Kidney glomerular epithelial cell (primary cell): ENCODE results near the gene LITAF.
A peak's percentile ranks its signal among the peaks of the same experiment; 100 is the strongest.

Source experiments
- DNase-seq: peaks from one replicate; lab custom pipeline; 2025; lab: John Stamatoyannopoulos, UW

The LITAF gene

GRCh38 chr16:11586856-11587642 is at the start of gene LITAF:
Gene LITAF, minus strand, starts transcription at chr16:11586919. Its CDS starts 30,189 bp downstream, at chr16:11556730.
- no peak for DNase-seq

GRCh38 chr16:11636172-11636721 is 49.5 kb upstream of the LITAF start:
- no peak for DNase-seq

- DNase-seq: no peak
Measured at GRCh38 chr16:11635679-11636171, 49.0 kb upstream of the LITAF start.

GRCh38 chr16:11635113-11635652 is 48.5 kb upstream of the LITAF start:
- no peak for DNase-seq

GRCh38 chr16:11634312-11634711 is 47.6 kb upstream of the LITAF start:
- DNase-seq: no peak

- no peak for DNase-seq
Measured at GRCh38 chr16:11633113-11633512, 46.4 kb upstream of the LITAF start.

- peak; percentile 67 for DNase-seq
Measured at GRCh38 chr16:11632455-11632939, 45.8 kb upstream of the LITAF start.

- no peak for DNase-seq
Measured at GRCh38 chr16:11631214-11631613, 44.5 kb upstream of the LITAF start.

GRCh38 chr16:11630768-11631056 is 44.0 kb upstream of the LITAF start:
- no peak for DNase-seq

GRCh38 chr16:11630046-11630767 is 43.5 kb upstream of the LITAF start:
- DNase-seq: no peak

- peak; percentile 24 for DNase-seq
Measured at GRCh38 chr16:11629071-11630030, 42.6 kb upstream of the LITAF start.

- peak; percentile 66 for DNase-seq
Measured at GRCh38 chr16:11627822-11628457, 41.2 kb upstream of the LITAF start.

- no peak for DNase-seq
Measured at GRCh38 chr16:11627292-11627663, 40.6 kb upstream of the LITAF start.

- DNase-seq: no peak
Measured at GRCh38 chr16:11626657-11627291, 40.1 kb upstream of the LITAF start.

GRCh38 chr16:11625769-11626168 is 39.0 kb upstream of the LITAF start:
- no peak for DNase-seq

- DNase-seq: no peak
Measured at GRCh38 chr16:11624636-11625607, 38.2 kb upstream of the LITAF start.

GRCh38 chr16:11624205-11624604 is 37.5 kb upstream of the LITAF start:
- no peak for DNase-seq

GRCh38 chr16:11621920-11622651 is 35.4 kb upstream of the LITAF start:
- no peak for DNase-seq

- no peak for DNase-seq
Measured at GRCh38 chr16:11621539-11621919, 34.8 kb upstream of the LITAF start.
